Aorta (tissue), 5 donors: Measurements from ENCODE around the gene PTTG2. TPM values are rescaled to one million over a fixed set of nuclear protein-coding genes. Genes with fewer than 3 reads are reported as not detected.

Experiments used
- ATAC-seq: fragments of 200-7000 bp; cut with Tn5 transposase; one replicate; pipeline ENCODE4 v1.9.1; 2022; ENCODE audit warnings: moderate library complexity; ENCODE audit not compliant: low FRiP score
- DNase-seq, 2 donors: peaks; one replicate each; pipeline ENCODE4 v3.0.0-alpha.2; 2020
- H3K27ac ChIP-seq, 2 donors: one replicate each; pipeline ENCODE4 v1.5.1; 2013; ENCODE audit warnings: low read length in 2 of 2, mild to moderate bottlenecking in 2 of 2, moderate library complexity in 2 of 2, control low read depth in 1 of 2, inconsistent platforms in 1 of 2, low read depth in 1 of 2
- H3K27me3 ChIP-seq, 2 donors: one replicate each; pipeline ENCODE4 v1.6.1; 2013; ENCODE audit warnings: control low read depth in 1 of 2, low read length in 1 of 2, mild to moderate bottlenecking in 1 of 2, moderate library complexity in 1 of 2; ENCODE audit not compliant: insufficient read depth in 2 of 2, control insufficient read depth in 1 of 2
- H3K36me3 ChIP-seq, 2 donors: one replicate each; pipeline ENCODE4 v1.6.1; 2013; ENCODE audit warnings: control low read depth in 1 of 2, low read length in 1 of 2, mild to moderate bottlenecking in 1 of 2; ENCODE audit not compliant: insufficient read depth in 2 of 2, control insufficient read depth in 1 of 2
- H3K4me1 ChIP-seq, 2 donors: one replicate each; pipeline ENCODE4 v1.6.1; 2013; ENCODE audit warnings: low read length in 2 of 2, control low read depth in 1 of 2, mild to moderate bottlenecking in 1 of 2, moderate library complexity in 1 of 2; ENCODE audit not compliant: insufficient read depth in 2 of 2, control insufficient read depth in 1 of 2
- H3K4me3 ChIP-seq, 2 donors: one replicate each; pipeline ENCODE4 v1.5.1; 2013; ENCODE audit warnings: low read length in 2 of 2, control low read depth in 1 of 2, mild to moderate bottlenecking in 1 of 2
- H3K9me3 ChIP-seq: one replicate; pipeline ENCODE4 v1.6.1; 2013; ENCODE audit warnings: mild to moderate bottlenecking, low read length; ENCODE audit not compliant: control insufficient read depth
- WGBS, 2 donors: extraction: QIAGEN DNeasy Blood & Tissue Kit; methylation state at CpG; one replicate each; pipeline ENCODE4 v1.1.7; 2013; 5-methylcytosine and 5-hydroxymethylcytosine counted together
- intact Hi-C, 2 donors: fragments of 100-400 bp; cut with DNase I; formaldehyde crosslinking; loops; one replicate each; pipeline versions ENCODE4 v1.14.2 to v1.15.0; 2022
- polyA plus RNA-seq, 2 donors: library from polyadenylated mRNA; stranded (reverse); fragments of 200-250 nt; gene quantifications; one replicate each; pipeline ENCODE4 v1.2.3, GENCODE V29; 2013
- total RNA-seq, 2 donors: library from RNA; stranded (reverse); fragmentation: NEBNext Ultra II Directional; extraction: Animal tissue kit (Norgen Biotek cat#: 25700); gene quantifications; one replicate each; pipeline ENCODE4 v1.2.1, GENCODE V29; 2021
- donor health status: healthy with polysubstance abuse.
- donor health status: Bipolar disorder and iron deficiency.
- donor health status: DM: no; HTN: no; CAD: no.
- donor health status: DM: no; HTN: no; CAD: no.
- donor health status: DM: yes; HTN: yes; CAD: no.

Gene PTTG2
- total and polyA plus RNA-seq, 4 donors: 0.79 to 5.9 (median 4.1) TPM; not detected in 1

DNA sequence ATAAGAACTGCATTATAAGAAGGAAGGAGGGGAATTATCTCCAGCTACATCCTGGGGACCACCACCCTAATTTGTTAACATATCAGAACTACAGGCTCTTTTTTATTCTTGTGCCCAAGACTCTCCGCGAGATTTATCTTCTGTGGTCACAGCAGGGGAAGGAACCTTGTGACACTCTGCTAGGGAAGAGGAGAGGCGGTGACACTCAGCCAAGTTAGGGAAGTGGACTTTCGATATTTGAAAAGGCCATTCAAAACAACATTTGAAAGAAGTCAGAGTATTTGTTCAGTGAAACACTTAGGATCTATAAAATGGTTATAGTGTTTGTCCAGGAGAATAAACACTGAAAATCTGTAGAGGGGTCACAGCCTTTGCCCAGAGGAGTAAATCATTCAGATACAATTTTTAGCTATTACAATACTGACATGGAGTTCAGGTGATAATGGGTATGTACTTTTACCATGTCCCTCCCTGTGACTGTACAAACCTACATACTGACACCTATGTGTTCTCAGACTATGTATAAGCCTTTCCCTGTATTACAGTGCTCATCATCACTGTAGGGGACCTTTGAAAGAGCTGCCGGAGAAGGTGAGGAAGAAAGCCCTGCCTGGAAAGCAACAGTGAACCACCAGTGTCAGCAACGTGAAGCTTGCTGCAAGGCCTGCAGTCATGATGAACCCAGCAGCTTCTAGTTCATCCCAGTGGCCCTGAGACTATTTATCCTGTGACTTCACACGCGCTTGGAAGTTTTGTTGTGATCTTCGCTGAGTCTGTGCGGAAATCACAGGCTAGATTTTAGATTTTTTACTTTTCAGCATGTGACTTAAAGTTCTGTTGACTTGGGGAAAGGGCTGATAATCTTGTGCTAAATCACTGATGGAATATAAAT, 8.5 kb upstream of the PTTG2 start:
- Histone ChIP-seq H3K4me1 (no peaks in the 10 kb centered on the region), H3K4me3 (no peak overlapping the region), H3K36me3 (peaks cover 0 to 3% of the 10 kb centered on the region in 2 donors), H3K27ac (no peak overlapping the region), H3K9me3 (no peaks in the 10 kb centered on the region), H3K27me3 (no peaks in the 10 kb centered on the region)
- DNase-seq (no peak), ATAC-seq (no peak)
- intact Hi-C loops: no loop called here
- 87 to 92% methylated on average over 10 of the region's 10 CpGs for WGBS, 2 donors

DNA sequence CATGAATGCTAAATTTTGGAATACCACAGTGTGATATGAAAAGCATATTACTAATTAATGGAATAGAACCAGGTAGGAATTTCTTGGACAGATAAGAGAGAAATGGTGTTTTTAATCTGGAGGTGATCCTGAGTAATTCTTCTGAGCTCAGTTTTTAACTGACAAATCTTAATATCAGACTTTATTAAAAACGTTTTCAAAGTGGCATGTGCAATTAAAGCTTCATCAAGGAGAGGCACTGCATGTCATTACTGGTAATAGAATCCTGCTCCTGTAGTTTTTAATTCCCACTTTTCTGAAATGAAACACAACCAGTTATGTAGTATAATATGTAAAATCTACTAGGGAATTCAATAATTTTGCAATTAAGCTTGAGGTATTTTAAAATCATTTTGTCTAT, 7.0 kb upstream of the PTTG2 start:
- H3K9me3 ChIP-seq: no peaks in the 10 kb centered on the region
- no peaks in the 10 kb centered on the region for H3K4me1 ChIP-seq
- no peak overlapping the region for H3K4me3 ChIP-seq
- H3K27me3 ChIP-seq: no peaks in the 10 kb centered on the region
- H3K36me3 ChIP-seq: peaks cover 0 to 3% of the 10 kb centered on the region in 2 donors
- WGBS, 2 donors: 46 to 50% methylated on average over 1 of the region's 1 CpG
- DNase-seq: no peak
- no peak overlapping the region for H3K27ac ChIP-seq
- intact Hi-C loops: no loop called here
- no peak for ATAC-seq

DNA sequence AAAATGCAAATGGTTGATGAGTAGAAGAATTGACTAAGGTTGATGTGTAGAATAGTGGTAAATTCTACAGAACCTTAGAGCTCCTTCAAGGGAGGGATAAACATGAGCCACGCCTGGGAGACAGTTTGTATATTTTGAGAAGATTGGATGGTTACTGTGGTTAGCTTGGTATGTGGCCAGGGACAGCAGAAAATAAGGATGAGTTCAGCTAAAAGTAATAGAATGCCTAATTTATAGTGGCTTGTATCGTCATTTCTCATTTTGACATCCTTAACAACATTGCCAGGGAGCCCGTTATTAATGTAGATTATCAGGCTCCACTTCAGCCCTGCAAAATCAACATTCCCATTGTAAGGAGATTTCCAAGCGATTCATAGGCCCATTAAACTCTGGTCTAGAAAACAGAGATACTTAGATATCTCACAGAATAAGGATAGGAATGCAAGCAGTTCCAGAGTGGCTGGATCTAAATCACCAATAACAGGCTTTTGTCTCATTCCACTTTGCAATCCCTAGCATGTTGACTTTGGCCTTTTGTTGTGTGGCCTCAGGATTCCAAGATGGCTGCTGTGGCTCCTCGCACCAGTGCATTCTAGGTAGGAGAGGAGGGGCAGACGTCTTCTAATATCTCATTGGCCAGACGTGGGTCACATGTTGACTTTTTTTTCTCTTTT, 6.4 kb upstream of the PTTG2 start:
- Histone ChIP-seq H3K36me3 (peaks cover 0 to 3% of the 10 kb centered on the region in 2 donors), H3K4me3 (no peak overlapping the region), H3K27me3 (no peaks in the 10 kb centered on the region), H3K9me3 (no peaks in the 10 kb centered on the region), H3K27ac (no peak overlapping the region), H3K4me1 (no peaks in the 10 kb centered on the region)
- ATAC-seq (no peak), DNase-seq (no peak)
- intact Hi-C loops: no loop called here
- WGBS, 2 donors: 70 to 80% methylated on average over 7 of the region's 7 CpGs

DNA sequence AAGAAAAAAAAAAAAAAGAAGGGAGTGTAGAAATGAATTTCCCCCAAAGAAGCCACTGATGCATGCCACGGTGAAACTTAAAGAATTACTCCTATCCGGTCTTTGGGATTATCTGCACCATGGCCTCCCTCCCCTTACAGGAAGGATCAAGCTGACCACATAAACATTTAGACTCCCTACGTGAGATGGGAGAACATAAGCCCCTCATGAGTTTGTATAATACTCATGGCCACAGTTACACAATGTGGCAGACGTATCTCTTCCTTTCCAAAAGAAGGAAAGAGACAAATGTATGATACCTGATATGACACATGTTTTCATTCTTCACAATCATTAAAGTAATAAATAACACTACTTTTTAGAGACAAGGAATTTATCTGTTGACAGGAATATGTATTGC, 3.3 kb upstream of the PTTG2 start:
- no peak for DNase-seq
- intact Hi-C loops: no loop called here
- Histone ChIP-seq H3K36me3 (peaks cover 0 to under 1% of the 10 kb centered on the region in 2 donors), H3K27ac (no peak overlapping the region), H3K27me3 (no peaks in the 10 kb centered on the region), H3K4me1 (no peaks in the 10 kb centered on the region), H3K4me3 (no peak overlapping the region), H3K9me3 (no peaks in the 10 kb centered on the region)
- WGBS, 2 donors: 69 to 85% methylated on average over 4 of the region's 4 CpGs
- no peak for ATAC-seq

DNA sequence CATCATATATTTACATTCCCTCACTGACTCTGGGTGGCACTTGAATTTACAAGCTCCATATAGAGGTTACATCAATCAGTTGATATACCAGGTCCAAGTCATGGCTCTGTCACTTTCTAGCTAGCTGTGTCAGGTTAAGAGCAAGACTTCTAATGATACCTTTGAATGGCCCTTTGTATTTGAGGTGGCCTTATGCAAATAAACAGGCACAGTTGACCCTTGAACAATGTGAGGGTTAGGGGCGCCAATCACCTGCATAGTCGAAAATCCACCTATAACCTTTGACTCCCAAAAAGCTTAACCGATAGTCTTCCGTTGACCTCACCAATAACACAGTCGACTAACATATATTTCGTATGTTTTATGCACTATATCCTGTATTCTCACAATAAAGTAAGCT, 1.3 kb upstream of the PTTG2 start:
- no peaks in the 10 kb centered on the region for H3K36me3 ChIP-seq
- ATAC-seq: no peak
- no peaks in the 10 kb centered on the region for H3K4me1 ChIP-seq
- 80 to 89% methylated on average over 6 of the region's 6 CpGs for WGBS, 2 donors
- H3K27me3 ChIP-seq: no peaks in the 10 kb centered on the region
- no peak for DNase-seq
- H3K4me3 ChIP-seq: no peak overlapping the region
- no peaks in the 10 kb centered on the region for H3K9me3 ChIP-seq
- intact Hi-C loops: no loop called here
- no peak overlapping the region for H3K27ac ChIP-seq

DNA sequence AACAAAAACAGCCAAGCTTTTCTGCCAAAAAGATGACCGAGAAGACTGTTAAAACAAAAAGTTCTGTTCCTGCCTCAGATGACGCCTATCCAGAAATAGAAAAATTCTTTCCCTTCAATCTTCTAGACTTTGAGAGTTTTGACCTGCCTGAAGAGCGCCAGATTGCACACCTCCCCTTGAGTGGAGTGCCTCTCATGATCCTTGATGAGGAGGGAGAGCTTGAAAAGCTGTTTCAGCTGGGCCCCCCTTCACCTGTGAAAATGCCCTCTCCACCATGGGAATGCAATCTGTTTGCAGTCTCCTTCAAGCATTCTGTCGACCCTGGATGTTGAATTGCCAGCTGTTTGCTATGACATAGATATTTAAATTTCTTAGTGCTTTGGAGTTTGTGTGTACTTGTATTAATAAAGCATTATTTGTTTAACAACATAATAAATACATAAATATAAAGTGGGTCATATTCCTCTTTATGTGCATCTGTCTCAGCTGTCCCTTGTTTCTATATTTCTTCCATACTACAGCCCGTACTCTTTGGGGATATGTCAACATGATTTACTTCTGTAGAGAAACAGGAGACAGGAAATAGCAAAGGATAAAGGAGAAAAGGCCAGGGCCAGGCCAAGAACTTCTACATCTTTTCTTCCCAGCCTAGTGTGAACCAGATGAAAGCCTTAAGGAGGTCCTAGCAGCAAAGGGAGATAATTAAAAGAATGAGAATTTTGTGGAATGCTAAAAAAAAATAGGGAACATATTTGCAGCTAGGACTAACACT, 667 bp downstream of the PTTG2 start:
- no peak for DNase-seq
- 58 to 62% methylated on average over 5 of the region's 5 CpGs for WGBS, 2 donors
- no peaks in the 10 kb centered on the region for H3K36me3 ChIP-seq
- H3K9me3 ChIP-seq: no peaks in the 10 kb centered on the region
- intact Hi-C loops: no loop called here
- H3K27me3 ChIP-seq: no peaks in the 10 kb centered on the region
- H3K27ac ChIP-seq: no peak overlapping the region
- H3K4me3 ChIP-seq: no peak overlapping the region
- peaks cover 0 to under 1% of the 10 kb centered on the region in 2 donors for H3K4me1 ChIP-seq
- ATAC-seq: no peak

DNA sequence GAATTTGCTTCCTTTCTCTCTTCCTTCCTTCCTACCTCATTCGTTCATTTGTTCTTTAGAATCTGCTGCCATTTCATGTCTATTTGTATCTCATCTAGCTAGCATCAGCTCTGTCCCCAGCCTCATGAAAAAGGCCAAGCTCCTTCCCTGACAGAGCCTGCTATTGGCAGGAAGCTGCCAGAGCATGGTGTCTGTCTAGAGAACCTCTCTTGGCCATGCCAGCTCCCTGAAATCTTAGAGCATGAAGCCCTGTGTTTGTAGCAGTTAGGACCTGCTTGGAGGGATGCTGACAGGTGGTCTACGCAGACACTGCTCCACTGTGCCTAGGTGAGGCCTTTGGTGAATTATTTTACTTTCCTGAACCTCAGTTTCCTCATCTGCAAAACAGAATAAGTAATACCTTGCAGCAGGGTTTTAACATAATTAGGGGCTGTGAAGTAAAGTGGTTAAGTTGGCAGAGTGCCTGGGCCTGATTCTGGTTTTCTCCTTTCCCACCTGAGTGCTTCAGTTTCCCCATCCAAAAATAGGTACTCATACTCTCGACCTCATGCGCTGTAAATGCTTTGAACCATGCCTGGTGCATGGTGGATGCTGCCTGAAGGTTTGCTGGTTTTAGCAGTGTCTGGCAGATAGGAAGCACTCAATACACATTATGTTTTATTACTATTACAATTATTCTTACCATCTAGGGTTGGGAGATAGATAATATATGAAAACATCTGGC, 4.7 kb downstream of the PTTG2 start:
- Histone ChIP-seq H3K27ac (no peak overlapping the region), H3K36me3 (no peaks in the 10 kb centered on the region), H3K4me3 (no peak overlapping the region), H3K9me3 (no peaks in the 10 kb centered on the region), H3K27me3 (no peaks in the 10 kb centered on the region), H3K4me1 (peaks cover 4 to 12% of the 10 kb centered on the region in 2 donors)
- intact Hi-C loops: loop anchor here in 1 of 2 donors (5.0 kb wide), 1 partner anchor 58 kb away; no protein-coding TSS in a partner anchor
- DNase-seq: no peak
- ATAC-seq: no peak
- WGBS, 2 donors: 90 to 93% methylated on average over 4 of the region's 4 CpGs

DNA sequence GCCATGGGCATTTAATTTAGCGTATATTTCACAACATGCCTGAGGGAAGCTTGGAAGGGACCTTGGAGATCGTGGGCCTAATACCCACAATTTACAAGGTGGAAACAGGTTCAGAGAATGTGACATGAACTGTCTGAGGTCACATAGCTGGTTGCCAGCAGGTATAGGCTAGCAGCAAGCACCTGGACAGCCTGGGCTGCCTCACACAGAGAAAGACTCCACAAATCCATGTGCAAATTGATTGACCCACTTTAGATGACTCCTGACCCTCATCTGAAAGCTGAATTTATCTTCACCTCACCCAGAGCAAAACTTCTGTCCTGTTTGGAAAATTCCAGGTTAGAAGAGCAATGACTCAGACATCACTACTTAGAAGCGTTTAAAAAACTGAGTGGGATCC, 5.8 kb downstream of the PTTG2 start:
- no peak overlapping the region for H3K4me3 ChIP-seq
- intact Hi-C loops: loop anchor here in 1 of 2 donors (5.0 kb wide), 1 partner anchor 59 kb away; no protein-coding TSS in a partner anchor
- no peaks in the 10 kb centered on the region for H3K27me3 ChIP-seq
- DNase-seq (no peak), ATAC-seq (no peak)
- WGBS, 2 donors: 84 to 88% methylated on average over 3 of the region's 3 CpGs
- H3K36me3 ChIP-seq: no peaks in the 10 kb centered on the region
- H3K9me3 ChIP-seq: no peaks in the 10 kb centered on the region
- no peak overlapping the region for H3K27ac ChIP-seq
- peaks cover 4 to 16% of the 10 kb centered on the region in 2 donors for H3K4me1 ChIP-seq
